GDM1 (cell line): ENCODE measurements around the gene TJP3.

ENCODE experiments used
- DNase-seq: peaks from one replicate; lab custom pipeline; 2025; lab: John Stamatoyannopoulos, UW

The TJP3 gene

GRCh38 chr19:3716147-3716668, 8.0 kb downstream of the TJP3 start:
- DNase-seq, result no peak

- DNase-seq, result no peak
Measured at GRCh38 chr19:3719868-3720267, 11.7 kb downstream of the TJP3 start.

GRCh38 chr19:3720349-3720917, 12.2 kb downstream of the TJP3 start:
- DNase-seq, result no peak

GRCh38 chr19:3721131-3721886, 13.1 kb downstream of the TJP3 start:
- DNase-seq, result peak; percentile 83

GRCh38 chr19:3721887-3722442, 13.8 kb downstream of the TJP3 start:
- DNase-seq, result no peak

GRCh38 chr19:3722443-3723109, 14.4 kb downstream of the TJP3 start:
- DNase-seq, result no peak

GRCh38 chr19:3723110-3723488, 14.9 kb downstream of the TJP3 start:
- DNase-seq, result no peak

GRCh38 chr19:3723883-3724282, 15.7 kb downstream of the TJP3 start:
- no peak for DNase-seq

GRCh38 chr19:3725121-3725520, 16.9 kb downstream of the TJP3 start:
- DNase-seq, result no peak

- no peak for DNase-seq
Measured at GRCh38 chr19:3725640-3726310, 17.6 kb downstream of the TJP3 start.

GRCh38 chr19:3730457-3730958, 22.3 kb downstream of the TJP3 start:
- no peak for DNase-seq

GRCh38 chr19:3732108-3732507, 23.9 kb downstream of the TJP3 start:
- no peak for DNase-seq

GRCh38 chr19:3733549-3734309, 25.5 kb downstream of the TJP3 start:
- no peak for DNase-seq

GRCh38 chr19:3734310-3734600, 26.1 kb downstream of the TJP3 start:
- DNase-seq, result no peak

- DNase-seq, result no peak
Measured at GRCh38 chr19:3736106-3736724, 28.0 kb downstream of the TJP3 start.

- DNase-seq, result no peak
Measured at GRCh38 chr19:3737487-3738205, 29.5 kb downstream of the TJP3 start.

- DNase-seq, result no peak
Measured at GRCh38 chr19:3738477-3739220, 30.5 kb downstream of the TJP3 start.

- no peak for DNase-seq
Measured at GRCh38 chr19:3740431-3740830, 32.2 kb downstream of the TJP3 start.

- DNase-seq, result no peak
Measured at GRCh38 chr19:3743486-3743885, 35.3 kb downstream of the TJP3 start.
